LHCN-M2 (cell line): Measurements from ENCODE around the gene CDIPT. TPM values are rescaled to one million over a fixed set of nuclear protein-coding genes. Genes with fewer than 3 reads are reported as not detected.
"Not testable (repeated sequence)": the region's sequence is repeated elsewhere in the genome, so short reads cannot be mapped to it uniquely, and the experiment has no call there.

Source experiments
- DNase-seq: peaks from one replicate; pipeline ENCODE4 v3.0.0-alpha.2; 2012; ENCODE audit warnings: low read depth
- total RNA-seq: library from RNA; depleted of rRNA; stranded (reverse); fragments of >200 nt; gene quantifications from 2 replicates; pipeline ENCODE4 v1.2.3, GENCODE V29; 2014

CDIPT gene
- total RNA-seq, 1 experiment from 2014 or later, result 89.7 TPM

DNA sequence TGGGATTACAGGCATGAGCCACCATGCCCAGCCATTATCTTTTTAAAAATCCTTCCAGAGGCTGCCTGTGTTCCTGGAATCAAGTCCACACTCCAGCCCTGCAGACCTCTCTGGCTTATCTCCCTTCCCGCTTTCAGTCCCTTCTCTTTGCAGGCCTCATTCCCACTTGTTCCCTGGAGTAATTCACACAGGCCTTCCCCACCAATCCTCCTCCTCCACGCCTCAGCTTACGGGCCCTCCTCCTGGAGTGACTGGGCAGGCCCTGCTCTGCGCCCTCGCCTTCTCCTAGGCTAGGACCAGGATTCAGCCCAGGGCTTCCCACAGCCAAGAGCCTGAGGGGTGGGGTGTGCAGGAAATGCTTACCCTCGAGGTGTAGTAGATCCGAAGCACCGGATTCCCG lies 2.8 kb downstream of the CDIPT start:
- DNase-seq, result no peak

DNA sequence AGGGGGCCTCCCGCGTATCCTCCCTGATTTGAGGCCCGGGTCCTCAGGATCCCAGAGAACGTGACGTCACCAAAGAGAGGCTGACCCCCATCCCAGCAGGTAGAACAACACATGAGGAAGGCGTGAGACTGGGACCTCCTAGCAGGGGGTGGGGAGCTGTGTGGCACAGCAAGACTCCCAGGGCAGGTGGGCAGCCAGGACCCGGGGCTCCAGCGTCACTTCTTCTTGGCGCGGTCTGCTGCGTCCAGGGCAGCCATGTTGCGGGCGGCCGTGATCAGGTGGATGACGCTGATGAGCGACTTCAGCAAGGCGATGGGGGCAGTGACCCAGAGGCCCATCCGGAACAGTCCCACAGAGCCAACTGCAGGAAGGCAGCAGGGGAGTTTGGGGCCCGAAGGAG lies 4.1 kb downstream of the CDIPT start:
- no peak for DNase-seq

DNA sequence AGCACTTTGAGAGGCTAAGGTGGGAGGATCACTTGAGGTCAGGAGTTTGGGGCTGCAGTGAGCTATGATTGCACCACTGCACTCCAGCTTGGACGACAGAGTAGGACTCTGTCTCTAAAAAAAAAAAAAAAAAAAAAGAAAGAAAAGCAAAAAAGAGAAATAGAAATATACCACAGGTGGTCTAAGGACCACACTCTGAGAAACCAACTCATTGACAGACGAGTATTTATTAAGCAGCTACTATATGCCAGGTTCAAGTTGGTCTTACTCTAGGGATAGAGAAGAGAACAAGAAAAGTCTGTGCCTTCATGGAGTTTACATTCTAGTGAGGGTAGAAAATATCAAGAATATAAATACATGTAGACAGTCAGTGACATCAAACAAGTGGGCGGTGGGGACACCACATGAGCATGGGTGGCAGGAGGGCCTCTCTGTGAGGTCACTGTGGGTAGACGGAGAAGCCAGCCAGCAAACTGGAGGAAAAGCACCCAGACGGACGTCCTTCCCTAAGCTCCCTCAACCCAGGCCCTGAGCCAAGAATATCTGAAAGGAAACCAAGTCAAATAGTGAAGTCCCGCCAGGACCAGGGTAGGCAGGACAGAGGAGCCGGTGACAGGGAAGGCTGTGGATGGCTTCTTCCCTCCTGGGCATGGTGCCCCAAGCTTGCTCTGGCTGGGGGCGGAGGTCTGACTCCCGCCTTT lies 4.7 kb downstream of the CDIPT start:
- no peak for DNase-seq

DNA sequence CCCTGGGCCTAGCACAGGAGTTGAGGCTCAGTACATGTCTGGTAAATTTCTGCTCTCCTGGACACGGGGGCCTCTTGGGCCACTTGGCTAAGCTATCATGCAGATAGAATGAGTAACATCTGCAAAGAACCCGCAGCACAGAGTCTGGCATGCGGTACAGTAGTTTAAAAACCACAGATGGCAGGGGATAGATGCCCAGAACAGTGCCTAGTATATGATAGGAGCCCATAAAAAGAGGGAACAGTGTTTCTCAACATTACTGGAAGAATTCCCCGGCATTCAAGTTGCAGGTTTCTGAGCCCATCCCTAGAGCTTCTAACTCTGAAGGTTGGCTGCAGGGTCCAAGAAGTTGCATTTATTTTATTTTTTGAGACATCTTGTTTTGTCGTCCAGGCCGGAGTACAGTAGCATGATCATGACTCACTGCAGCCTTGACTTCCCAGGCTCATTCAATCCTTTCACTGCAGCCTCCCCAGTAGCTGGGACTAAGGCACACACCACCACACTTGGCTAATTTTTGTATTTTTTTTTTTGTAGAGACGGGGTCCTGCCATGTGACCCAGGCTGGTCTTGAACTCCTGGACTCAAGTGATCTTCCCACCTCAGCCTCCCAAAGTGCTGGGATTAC lies 5.8 kb downstream of the CDIPT start:
- peak; percentile 89 for DNase-seq

DNA sequence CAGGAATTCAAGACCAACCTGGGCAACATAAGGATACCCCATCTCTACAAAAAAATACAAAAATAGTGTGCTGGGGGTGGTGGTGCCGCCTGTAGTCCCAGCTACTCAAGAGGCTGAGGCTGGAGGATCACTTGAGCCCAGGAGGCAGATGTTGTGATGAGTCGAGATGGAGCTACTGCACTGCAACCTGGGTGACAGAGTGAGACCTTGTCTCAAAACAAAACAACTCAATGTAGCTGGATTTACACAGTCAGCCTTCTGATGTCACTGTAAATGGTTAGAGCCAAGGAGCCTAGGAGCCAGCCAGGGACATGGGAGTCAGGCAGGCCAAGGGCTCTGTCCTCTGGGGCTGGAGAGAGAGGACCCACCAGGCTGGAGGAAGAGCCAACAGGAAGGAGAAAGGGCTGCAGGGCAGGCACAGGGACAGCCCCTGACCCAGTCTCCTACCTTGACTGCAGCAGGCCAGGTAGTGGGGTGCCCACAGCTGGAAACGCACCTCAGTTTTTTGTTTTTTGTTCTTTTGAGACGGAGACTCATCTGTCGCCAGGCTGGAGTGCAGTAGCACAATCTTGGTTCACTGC lies 8.4 kb downstream of the CDIPT start:
- peak; percentile 23 for DNase-seq

DNA sequence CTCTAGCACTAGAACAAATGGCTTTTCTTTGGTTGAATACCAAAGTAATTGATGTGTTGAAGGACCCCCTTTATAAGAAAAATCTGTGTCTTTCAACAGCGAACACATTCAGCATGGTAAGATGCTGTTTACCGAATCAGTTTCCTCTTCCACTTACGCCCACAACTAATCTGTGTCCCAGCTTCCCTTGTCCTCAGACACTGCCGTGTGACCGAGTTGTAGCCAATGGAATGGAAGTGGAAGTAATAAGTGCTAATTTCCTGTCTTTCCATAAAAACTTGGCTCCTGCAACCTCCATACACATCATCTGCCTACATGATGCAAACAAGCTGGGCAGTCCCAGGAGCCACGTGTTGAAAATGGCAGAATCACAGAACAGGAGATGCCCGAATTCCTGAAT lies 10.4 kb downstream of the CDIPT start:
- no peak for DNase-seq

DNA sequence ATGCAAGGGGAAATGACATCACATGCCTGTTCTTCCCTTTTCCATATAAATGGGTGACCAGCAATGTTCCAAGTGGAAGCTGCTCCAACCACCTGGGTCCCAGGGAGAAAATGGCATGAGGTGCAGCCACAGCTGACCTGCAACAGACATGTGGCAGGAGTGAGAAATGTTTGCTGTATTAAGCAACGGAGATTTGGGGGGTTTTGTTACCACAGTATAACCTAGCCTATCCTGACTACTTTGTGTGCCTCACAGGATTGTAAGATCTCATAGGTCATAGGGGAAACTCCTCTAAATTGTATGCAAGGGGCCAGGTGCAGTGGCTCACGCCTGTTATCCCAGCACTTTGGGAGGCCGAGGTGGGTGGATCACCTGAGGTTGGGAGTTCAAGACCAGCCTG lies 12.0 kb downstream of the CDIPT start:
- no peak for DNase-seq

DNA sequence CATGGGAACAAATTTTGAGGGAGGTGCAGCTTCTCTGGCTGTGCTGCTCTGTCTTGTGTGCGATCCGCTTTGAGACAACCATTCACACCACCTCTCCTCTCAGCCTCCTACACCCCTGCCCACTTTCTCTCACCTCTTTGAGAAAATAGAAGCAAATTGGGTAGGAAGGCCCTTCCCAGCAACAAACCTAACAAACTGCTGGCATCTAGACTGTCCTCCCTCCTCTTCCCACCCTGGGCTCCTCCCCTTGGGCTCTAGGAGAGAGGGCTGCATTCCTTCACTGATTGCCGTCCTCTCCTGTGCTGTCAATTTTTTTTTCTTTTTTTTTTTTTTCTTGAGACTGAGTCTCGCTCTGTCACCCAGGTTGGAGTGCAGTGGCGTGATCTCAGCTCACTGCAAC lies 13.5 kb downstream of the CDIPT start:
- no peak for DNase-seq

DNA sequence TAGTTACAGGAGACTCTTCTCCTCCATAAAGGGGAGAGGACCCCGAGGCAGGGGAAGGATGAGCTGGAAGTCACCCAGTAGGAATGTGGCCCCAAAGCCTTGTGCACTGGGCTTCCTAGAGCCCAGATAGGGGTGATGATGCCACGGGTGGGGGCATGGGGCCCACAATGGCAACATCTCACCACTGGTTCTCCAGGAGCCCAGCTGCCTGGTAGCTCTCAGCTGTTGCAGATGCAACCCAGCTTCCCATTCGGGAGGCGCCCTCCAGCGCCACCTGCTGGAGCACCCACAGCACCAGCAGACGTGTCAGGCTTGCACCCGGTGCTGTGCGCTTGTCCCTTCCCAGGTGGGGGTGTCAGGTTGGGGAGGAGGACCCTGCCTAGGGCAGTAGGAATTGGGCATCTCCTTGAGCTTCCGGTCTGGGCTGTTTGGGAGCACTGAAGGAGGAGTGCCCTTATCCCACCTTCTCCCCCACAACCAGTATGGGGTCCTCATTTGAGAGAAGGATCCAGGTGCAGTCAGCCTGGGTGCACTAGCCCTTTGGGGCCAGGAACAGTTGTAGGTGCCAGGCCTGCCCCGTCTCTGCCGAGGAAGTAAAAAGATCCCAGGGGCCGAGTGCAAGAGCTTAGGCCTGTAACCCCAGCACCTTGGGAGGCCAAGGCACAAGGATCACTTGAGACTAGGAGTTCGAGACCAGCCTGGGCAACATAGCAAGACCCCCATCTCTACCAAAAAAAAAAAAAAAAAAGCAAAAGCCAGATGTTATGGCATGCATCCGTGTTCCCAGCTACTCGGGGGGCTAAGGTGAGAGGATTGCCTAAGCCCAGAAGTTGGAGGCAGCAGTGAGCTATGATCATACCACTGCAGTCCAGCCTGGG lies 14.4 kb downstream of the CDIPT start:
- peak; percentile 69 for DNase-seq

DNA sequence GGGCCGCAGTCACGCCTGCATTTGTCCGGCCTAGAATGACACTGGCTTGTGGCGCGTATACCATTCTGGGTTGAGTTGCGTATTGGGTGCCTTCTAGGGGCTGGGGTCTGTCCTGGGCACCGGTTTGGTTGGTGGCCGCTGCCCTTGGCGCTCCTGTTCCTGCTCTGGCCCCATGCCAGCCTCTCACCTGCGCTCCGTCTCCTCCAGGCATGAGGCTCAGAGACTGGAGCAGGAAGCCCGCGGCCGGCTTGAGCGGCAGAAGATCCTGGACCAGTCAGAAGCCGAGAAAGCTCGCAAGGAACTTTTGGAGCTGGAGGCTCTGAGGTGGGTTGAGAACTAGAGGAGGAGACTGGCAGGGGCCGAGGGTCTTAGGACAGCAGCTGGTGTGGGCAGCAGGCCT lies 17.4 kb downstream of the CDIPT start:
- DNase-seq, result no peak

DNA sequence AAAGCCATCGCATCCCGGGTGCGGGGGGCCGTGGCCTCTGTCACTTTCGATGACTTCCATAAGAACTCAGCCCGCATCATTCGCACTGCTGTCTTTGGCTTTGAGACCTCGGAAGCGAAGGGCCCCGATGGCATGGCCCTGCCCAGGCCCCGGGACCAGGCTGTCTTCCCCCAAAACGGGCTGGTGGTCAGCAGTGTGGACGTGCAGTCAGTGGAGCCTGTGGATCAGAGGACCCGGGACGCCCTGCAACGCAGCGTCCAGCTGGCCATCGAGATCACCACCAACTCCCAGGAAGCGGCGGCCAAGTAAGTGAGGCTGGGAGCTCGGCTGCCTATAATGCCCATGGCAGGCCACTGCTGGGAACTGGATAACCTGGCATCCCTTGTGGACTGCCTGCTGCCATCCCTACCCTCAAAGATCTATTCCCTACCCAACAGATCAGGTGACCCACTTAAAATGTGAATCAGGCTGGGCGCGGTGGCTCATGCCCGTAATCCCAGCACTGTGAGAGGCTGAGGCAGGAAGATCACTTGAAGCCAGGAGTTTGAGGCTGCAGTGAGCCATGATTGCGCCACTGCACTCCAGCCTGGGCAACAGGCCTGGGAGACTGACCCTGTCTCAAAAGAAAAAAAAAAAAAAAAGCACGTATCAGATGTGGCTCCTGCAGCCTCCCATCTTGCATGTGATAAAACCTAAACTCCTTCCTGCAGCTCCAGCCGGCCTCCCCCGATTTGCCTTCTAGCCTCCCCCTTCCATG lies 18.3 kb downstream of the CDIPT start:
- no peak for DNase-seq

DNA sequence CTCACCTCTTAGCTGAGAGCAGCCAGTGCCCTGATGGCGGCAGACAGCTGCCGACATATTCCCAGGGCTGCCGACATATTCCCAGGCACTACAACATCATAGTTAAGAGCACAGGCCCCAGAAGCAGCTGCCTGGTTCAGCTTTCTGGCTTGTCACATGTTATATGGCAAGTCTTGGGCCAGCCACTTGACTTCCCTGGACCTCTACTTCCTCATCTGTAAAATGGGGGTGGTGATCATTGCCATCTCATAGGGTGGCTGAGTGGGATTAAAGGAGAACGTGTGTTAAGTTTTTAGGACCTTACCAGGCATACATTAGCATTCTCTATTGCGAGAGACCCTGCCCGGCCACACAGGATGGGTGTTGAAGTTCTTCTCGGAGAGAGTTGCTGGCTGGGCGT lies 19.1 kb downstream of the CDIPT start:
- no peak for DNase-seq

DNA sequence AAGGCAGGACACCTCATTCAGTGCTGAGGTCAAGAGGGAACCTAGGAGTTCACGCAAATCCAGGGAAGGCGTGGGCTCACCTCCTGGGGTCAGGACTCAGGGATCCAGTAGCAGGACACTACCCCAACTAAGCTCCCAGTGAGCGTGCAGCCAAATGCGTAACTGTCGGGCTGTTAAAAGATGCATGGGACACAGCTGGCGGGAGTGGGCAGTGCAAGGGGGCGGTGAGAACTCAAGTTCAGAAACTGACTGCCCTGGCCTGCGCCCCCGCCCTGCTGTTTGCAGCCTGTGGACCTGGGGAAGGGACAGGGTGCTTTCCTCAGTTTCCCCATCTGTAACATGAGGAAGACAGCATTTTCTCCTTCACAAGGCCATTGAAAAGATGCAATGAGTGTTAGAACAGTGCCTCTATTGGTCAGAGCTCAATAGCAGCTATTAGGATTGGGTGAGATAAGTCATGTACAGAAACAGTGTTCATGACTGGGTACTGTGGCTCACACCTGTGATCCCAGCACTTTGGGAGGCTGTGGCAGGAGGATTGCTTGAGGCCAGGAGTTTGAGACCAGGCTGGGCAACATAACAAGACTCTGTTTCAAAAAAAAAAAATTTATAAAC lies 20.2 kb downstream of the CDIPT start:
- no peak for DNase-seq

DNA sequence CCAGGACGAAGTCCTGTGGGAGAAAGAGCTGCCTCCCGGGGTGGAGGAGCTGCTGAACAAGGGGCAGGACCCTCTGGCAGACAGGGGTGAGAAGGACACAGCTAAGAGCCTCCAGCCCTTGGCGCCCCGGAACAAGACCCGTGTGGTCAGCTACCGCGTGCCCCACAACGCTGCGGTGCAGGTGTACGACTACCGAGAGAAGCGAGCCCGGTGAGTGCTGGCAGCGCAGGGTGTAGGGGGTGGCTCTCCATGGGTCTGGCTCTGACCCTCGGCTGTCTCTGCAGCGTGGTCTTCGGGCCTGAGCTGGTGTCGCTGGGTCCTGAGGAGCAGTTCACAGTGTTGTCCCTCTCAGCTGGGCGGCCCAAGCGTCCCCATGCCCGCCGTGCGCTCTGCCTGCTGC lies 21.4 kb downstream of the CDIPT start:
- DNase-seq, result no peak

DNA sequence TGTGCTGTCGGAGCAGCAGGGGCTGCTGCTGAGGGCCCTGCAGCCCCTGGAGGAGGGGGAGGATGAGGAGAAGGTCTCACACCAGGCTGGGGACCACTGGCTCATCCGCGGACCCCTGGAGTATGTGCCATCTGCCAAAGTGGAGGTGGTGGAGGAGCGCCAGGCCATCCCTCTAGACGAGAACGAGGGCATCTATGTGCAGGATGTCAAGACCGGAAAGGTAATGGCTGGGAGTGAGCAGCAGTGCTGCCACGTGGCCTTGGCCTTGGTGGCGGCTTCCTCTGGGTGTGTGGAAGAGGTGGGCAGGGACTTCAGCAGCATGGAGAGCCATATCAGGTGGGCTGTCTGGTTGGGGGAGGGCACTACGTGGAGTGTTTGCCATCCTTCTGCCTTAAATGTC lies 22.8 kb downstream of the CDIPT start:
- no peak for DNase-seq

DNA sequence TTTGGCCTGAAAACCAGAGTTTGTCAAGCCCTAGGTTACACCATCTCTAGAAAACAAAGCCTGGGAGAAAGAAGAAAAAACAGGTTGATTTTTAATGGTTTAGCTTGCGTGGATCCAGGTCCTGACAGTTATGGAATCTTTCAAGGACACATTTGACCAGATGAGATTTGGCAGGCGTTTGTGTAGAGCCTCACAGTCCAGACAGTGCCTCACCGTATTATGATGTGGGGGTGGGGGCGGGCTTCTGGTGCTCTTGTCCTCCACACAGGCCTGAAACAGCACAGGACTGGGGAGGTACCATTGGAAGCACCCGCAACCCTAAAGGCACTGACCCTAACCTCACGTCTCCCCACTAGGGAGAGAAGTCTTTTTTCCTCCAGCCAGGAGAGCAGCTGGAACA lies 23.2 kb downstream of the CDIPT start:
- DNase-seq, result no peak

DNA sequence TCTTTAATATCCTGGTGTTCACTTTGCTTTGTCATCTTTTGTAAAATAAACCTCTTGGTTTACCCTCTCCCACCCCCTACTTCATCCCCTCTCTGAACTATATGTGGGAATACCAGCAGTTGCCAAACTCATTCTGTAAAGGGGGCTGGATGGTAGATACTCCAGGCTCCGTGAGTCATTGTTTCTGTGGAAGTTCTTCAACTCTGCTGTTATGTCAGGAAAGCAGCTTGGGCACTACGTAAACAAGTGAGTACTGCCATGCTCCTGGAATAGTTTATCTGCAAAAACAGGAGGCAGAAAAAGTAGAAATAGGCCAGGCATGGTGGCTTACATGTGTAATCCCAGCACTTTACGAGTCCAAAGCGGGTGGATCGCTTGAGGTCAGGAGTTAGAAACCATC lies 25.2 kb downstream of the CDIPT start:
- DNase-seq, result no peak

DNA sequence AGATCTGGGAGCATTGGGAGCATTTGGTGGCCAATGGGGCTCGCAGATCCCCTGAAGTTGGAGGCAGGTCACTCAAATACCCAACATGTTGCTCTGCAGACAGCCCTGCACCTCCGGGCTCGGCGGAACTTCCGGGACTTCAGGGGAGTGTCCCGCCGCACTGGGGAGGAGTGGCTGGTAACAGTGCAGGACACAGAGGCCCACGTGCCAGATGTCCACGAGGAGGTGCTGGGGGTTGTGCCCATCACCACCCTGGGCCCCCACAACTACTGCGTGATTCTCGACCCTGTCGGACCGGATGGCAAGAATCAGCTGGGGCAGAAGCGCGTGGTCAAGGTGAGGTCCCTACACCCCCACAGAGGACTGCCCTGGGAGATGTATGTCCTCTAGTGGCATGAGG lies 26.4 kb downstream of the CDIPT start:
- no peak for DNase-seq

DNA sequence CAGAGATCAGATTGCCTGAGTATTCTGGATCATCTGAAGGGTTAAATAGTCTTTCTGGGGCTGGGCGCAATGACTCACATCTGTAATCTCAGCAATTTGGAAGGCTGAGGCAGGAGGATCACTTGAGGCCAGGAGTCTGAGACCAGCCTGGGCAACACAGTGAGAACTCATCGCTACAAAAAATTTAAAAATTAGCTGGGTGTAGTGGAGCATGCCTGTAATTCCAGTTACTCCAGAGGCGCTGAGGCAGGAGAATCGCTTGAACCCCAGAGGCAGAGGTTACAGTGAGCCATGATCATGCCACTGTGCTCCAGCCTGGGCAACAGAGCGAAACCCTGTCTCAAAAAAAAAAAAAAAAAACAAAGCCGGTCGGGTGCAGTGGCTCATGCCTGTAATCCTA lies 27.1 kb downstream of the CDIPT start:
- no peak for DNase-seq

DNA sequence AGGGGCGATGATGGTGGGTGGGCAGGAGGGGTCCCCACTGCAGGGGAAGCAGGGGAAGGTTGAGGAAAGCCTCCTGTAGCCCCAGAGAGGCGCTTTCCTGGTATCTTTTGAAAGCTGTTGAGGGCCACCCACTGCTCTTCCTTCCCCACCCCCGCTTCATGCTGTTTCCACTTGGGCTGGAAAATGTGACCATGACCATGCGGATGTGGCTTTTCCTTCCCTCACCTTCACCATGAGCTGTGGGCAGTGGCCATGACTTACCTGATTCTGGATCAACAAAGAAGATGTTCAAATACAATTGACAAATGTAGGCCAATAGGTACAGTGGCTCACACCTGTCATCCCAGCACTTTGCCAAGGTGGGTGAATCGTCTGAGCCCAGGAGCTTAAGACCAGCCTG lies 28.9 kb downstream of the CDIPT start:
- DNase-seq, result no peak

DNA sequence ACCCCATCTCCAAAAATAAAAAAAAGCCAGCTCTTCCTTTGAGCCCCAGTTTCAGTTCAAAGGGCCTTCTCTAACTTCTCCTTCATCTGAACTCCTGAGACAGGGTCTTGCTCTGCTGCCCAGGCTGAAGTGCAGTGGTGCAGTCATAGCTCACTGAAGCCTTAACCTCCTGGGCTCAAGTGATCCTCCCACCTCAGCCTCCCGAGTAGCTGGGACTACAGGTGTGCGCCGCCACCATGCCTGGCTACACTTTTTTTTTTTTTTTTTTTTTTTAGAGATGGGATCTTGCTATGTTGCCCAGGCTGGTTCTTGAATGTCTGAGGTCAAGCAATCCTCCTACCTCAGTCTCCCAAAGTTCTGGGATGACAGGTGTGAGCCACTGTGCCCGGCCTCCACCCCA lies 29.8 kb downstream of the CDIPT start:
- DNase-seq, result not testable (repeated sequence)
